DLD1 (cell line): ENCODE results near the gene OPALIN.

ENCODE experiments used
- in situ Hi-C: cut with HindIII; loops from 2 replicates; pipeline ENCODE4 v1.10.0; 2017; ENCODE audit warnings: low sequenced_read_pairs

Gene OPALIN

DNA sequence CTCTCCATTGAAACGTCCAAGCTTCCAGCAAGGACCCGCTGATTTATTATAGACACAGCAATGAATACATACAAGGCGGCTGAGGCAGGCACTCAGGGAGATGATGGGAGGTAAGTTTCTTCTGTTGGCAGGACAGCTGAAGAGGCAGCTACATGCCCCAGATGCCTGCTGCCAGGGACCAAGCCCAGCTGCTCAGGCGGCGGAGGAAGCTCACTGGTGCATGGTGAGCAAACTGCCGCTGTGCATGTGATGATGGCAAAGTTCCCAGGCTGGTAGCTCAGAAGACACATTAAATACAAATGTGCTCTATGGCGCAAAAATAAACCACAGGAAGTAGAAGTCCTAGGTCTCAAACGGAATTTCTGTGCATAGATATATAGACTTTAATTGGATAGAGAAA lies 52.3 kb downstream of the OPALIN start:
- in situ Hi-C loops = no loop called here

GRCh38 chr10:96305019-96305418 lies 53.8 kb downstream of the OPALIN start:
- in situ Hi-C loops = no loop called here

GRCh38 chr10:96304230-96304629 lies 54.6 kb downstream of the OPALIN start, which contains the start of gene DNTT:
TSS of gene DNTT (plus strand) at chr10:96304434. CDS start at chr10:96304498, 64 bp downstream.
- in situ Hi-C loops = no loop called here

DNA sequence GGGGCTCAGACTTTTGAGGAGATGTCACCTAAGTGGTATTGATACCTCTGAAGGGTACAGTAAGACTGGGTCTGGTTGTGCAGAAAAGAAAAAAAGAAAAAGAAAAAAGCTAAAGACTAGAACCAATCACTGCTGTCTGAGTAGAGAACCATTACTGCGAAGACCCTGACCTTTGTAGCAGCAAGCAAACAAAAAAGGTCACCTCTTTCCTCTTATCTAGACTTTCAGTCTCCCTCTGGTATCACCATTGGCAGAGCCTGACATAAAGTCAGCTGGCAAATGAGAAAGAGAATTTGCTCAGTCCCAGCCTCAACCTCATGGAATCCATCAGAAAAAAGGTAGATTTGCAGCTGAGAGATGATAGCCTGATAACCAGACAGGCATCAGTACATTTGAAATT lies 57.2 kb downstream of the OPALIN start:
- in situ Hi-C loops = no loop called here

DNA sequence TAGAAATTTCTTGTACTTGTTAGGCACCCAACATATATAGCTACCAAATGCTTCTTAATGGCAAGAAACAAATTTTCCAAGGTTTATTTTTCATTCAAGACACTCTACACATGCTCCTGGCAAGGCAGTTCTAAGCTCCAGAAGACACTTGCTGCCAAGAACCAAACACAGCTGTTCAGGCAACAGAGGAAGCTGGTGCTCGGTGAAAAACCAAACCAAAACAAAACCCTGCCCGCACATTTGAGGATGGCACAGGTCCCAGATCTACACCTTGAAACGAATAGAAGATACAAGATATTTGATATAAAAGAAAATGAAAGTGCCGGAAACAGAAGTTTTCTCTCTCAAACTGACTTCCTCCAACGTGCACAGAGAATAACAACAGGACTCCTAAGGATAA lies 59.4 kb downstream of the OPALIN start:
- in situ Hi-C loops = no loop called here

GRCh38 chr10:96298362-96298761 lies 60.4 kb downstream of the OPALIN start:
- in situ Hi-C loops = no loop called here

DNA sequence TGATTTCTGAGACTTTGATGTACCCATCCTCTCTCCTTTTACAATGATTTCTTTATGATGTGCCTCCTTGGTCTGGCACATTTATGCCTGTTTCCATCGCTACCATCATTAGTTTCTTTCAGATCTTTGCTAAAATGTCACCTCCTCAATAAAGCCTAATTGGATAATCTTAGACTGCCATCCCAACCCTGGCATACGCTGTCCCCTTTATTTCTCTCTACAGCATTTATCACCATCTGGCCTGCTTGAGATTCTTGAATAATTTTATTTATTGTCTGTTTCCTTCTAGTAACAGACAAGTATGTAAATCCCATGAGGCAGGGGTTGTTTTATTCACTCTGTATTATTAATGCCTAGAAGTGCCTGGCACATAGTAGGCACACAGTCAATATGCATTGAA lies 61.3 kb downstream of the OPALIN start:
- in situ Hi-C loops = no loop called here

DNA sequence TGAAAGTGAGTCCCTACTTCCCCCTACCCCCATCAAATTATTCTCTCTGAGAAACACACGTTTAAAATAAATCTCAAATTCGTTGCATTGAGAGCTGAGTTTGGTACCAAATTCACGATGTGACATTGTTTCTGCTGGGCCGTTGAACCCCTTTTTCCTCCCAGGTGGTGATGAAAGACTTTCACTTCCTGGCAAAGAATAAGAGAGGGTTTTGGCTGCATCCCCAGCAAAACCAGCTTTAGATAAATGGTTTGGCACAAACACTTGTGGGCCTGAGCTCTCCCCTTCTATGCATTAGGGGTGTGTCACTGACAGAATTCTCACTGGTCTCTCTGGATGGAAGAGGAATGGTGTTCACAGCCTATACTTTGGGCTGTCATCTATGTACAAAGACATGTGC lies 63.3 kb downstream of the OPALIN start:
- in situ Hi-C loops = no loop called here
